SK-N-SH (cell line): Measurements from ENCODE around the gene MYO10. TPM values are rescaled to one million over a fixed set of nuclear protein-coding genes. Genes with fewer than 3 reads are reported as not detected.

Source experiments
- CTCF ChIA-PET: fragments of 300-600, 350-600 bp; formaldehyde crosslinking; extraction: SDS; loops from one replicate; lab custom pipeline; 2021; lab: Yijun Ruan, JAX
- POLR2A ChIA-PET: fragments of 350-600 bp; sonication (Branson Sonifier 250); formaldehyde crosslinking; extraction: SDS; loops from one replicate; lab custom pipeline; 2020; ENCODE audit warnings: antibody characterized with exemption, inconsistent platforms; lab: Yijun Ruan, JAX
- DNase-seq: peaks from one replicate; pipeline ENCODE4 v3.0.0; 2012
- H2AFZ ChIP-seq: fragments of 200-600 bp; sonication (generic); 2 replicates; pipeline ENCODE4 v1.8.1; 2016; ENCODE audit warnings: antibody characterized with exemption, mild to moderate bottlenecking, low read depth
- H3F3A ChIP-seq: fragments of 200-600 bp; sonication (generic); replicated peaks from 2 replicates; pipeline ENCODE3; 2016; ENCODE audit warnings: antibody characterized with exemption, mild to moderate bottlenecking; ENCODE audit not compliant: insufficient read depth
- H3K27ac ChIP-seq, 2 experiments: fragments of 200-500 bp in 1 of 2; fragments of 200-600 bp in 1 of 2; sonication (Bioruptor generic) in 1 of 2; sonication (generic), shearing (Covaris generic) in 1 of 2; 2 replicates each; pipeline versions ENCODE4 v1.5.1 to v1.6.1; 2014 to 2016; ENCODE audit warnings: low read depth in 2 of 2, inconsistent platforms in 1 of 2, low read length in 1 of 2, mild to moderate bottlenecking in 1 of 2, mixed read lengths in 1 of 2
- H3K27me3 ChIP-seq: fragments of 200-600 bp; sonication (generic), shearing (Covaris generic); 2 replicates; pipeline ENCODE4 v1.6.1; 2016; ENCODE audit warnings: mixed run types; ENCODE audit not compliant: insufficient read depth
- H3K36me3 ChIP-seq, 2 experiments: fragments of 200-500 bp in 1 of 2; fragments of 200-600 bp in 1 of 2; sonication (Bioruptor generic) in 1 of 2; sonication (generic) in 1 of 2; replicated peaks in 1 of 2; 2 replicates each; pipeline versions ENCODE3 to v1.5.1; 2014 to 2016; ENCODE audit warnings: low read length in 1 of 2, mild to moderate bottlenecking in 1 of 2; ENCODE audit not compliant: insufficient read depth in 2 of 2, control insufficient read depth in 1 of 2
- H3K4me1 ChIP-seq, 2 experiments: fragments of 200-500 bp in 1 of 2; fragments of 200-600 bp in 1 of 2; sonication (Bioruptor generic) in 1 of 2; sonication (generic), shearing (Covaris generic) in 1 of 2; 2 replicates each; pipeline versions ENCODE4 v1.5.1 to v1.6.1; 2014 to 2016; ENCODE audit warnings: low read depth in 1 of 2, low read length in 1 of 2, mixed run types in 1 of 2; ENCODE audit not compliant: insufficient read depth in 2 of 2, control insufficient read depth in 1 of 2
- H3K4me2 ChIP-seq: fragments of 200-600 bp; sonication (generic), shearing (Covaris generic); 2 replicates; pipeline ENCODE4 v1.6.1; 2017; ENCODE audit warnings: mixed run types
- H3K4me3 ChIP-seq, 2 experiments: fragments of 200-500 bp in 1 of 2; fragments of 200-600 bp in 1 of 2; sonication (Bioruptor generic) in 1 of 2; sonication (generic), shearing (Covaris generic) in 1 of 2; 2 replicates each; pipeline versions ENCODE4 v1.5.1 to v1.8.1; 2014 to 2016; ENCODE audit warnings: low read depth in 2 of 2, inconsistent platforms in 1 of 2, low read length in 1 of 2, mild to moderate bottlenecking in 1 of 2, mixed read lengths in 1 of 2, moderate library complexity in 1 of 2
- H3K79me2 ChIP-seq: fragments of 200-600 bp; sonication (generic); 2 replicates; pipeline ENCODE4 v1.8.1; 2017; ENCODE audit warnings: mild to moderate bottlenecking; ENCODE audit not compliant: insufficient read depth
- H3K9ac ChIP-seq: fragments of 200-600 bp; sonication (generic); 2 replicates; pipeline ENCODE4 v1.6.1; 2017; ENCODE audit warnings: mixed run types
- H3K9me2 ChIP-seq: fragments of 200-600 bp; sonication (generic); 2 replicates; pipeline ENCODE4 v1.6.1; 2017; ENCODE audit warnings: mixed run types
- H3K9me3 ChIP-seq: fragments of 200-600 bp; sonication (generic); 2 replicates; pipeline ENCODE4 v1.6.1; 2017; ENCODE audit warnings: mixed run types, mild to moderate bottlenecking, moderate library complexity
- H4K20me1 ChIP-seq: fragments of 200-600 bp; sonication (generic); 2 replicates; pipeline ENCODE4 v1.6.1; 2017; ENCODE audit warnings: mild to moderate bottlenecking, mixed run types; ENCODE audit not compliant: insufficient read depth
- CHD2 ChIP-seq: fragments of 150-350 bp; IDR thresholded peaks from 2 replicates; pipeline ENCODE4 v1.6.1; 2018; ENCODE audit warnings: low read length; ENCODE audit not compliant: partially characterized antibody
- CTCF ChIP-seq: fragments of 200-600 bp; sonication (generic); IDR thresholded peaks from 2 replicates; pipeline ENCODE4 v1.6.1; 2017; ENCODE audit warnings: antibody characterized with exemption, mild to moderate bottlenecking, moderate library complexity
- ELF1 ChIP-seq: IDR thresholded peaks from 2 replicates; pipeline ENCODE4 v1.4.0; 2012
- EP300 ChIP-seq, 2 experiments: IDR thresholded peaks; 2 replicates each; pipeline versions ENCODE4 v1.4.0 to v1.6.1; 2012; ENCODE audit warnings: borderline replicate concordance in 1 of 2, low read depth in 1 of 2, low read length in 1 of 2
- EZH2phosphoT487 ChIP-seq: fragments of 200-600 bp; sonication (generic); IDR thresholded peaks from 2 replicates; pipeline ENCODE4 v1.6.1; 2017; ENCODE audit warnings: low read depth, mixed run types, mild to moderate bottlenecking, antibody characterized with exemption, moderate library complexity, borderline replicate concordance
- GABPA ChIP-seq: IDR thresholded peaks from 2 replicates; pipeline ENCODE4 v1.4.0; 2012; ENCODE audit warnings: low read depth, mild to moderate bottlenecking
- GATA2 ChIP-seq: sonication (generic); formaldehyde crosslinking; IDR thresholded peaks from 2 replicates; pipeline ENCODE4 v1.5.0; 2020; ENCODE audit warnings: mild to moderate bottlenecking, missing genetic modification reagents
- JUND ChIP-seq: IDR thresholded peaks from 2 replicates; pipeline ENCODE4 v1.4.0; 2012
- MEF2A ChIP-seq: IDR thresholded peaks from 2 replicates; pipeline ENCODE4 v1.4.0; 2012; ENCODE audit warnings: low read depth, borderline replicate concordance
- MXI1 ChIP-seq: IDR thresholded peaks from 2 replicates; pipeline ENCODE4 v1.6.1; 2012; ENCODE audit warnings: mild to moderate bottlenecking, low read depth, low read length, improper control_type of control experiment
- NRF1 ChIP-seq: IDR thresholded peaks from 2 replicates; pipeline ENCODE4 v1.6.1; 2012; ENCODE audit warnings: low read depth, mild to moderate bottlenecking, low read length
- POLR2AphosphoS5 ChIP-seq: IDR thresholded peaks from 2 replicates; pipeline ENCODE4 v1.6.1; 2012; ENCODE audit warnings: low read depth, low read length
- RAD21 ChIP-seq: IDR thresholded peaks from 2 replicates; pipeline ENCODE4 v1.6.1; 2012; ENCODE audit warnings: mild to moderate bottlenecking, low read length
- RXRA ChIP-seq: IDR thresholded peaks from 2 replicates; pipeline ENCODE4 v1.4.0; 2012; ENCODE audit warnings: low read depth, mild to moderate bottlenecking, borderline replicate concordance
- SIN3A ChIP-seq: IDR thresholded peaks from 2 replicates; pipeline ENCODE4 v1.6.1; 2012; ENCODE audit warnings: low read depth, mild to moderate bottlenecking, low read length, moderate library complexity, borderline replicate concordance
- SMC3 ChIP-seq: IDR thresholded peaks from 2 replicates; pipeline ENCODE4 v1.6.1; 2012; ENCODE audit warnings: low read depth, low read length, improper control_type of control experiment
- TAF1 ChIP-seq: IDR thresholded peaks from 2 replicates; pipeline ENCODE4 v1.6.1; 2012; ENCODE audit warnings: low read depth, mild to moderate bottlenecking, low read length, moderate library complexity, borderline replicate concordance
- TCF12 ChIP-seq: IDR thresholded peaks from 2 replicates; pipeline ENCODE4 v1.4.0; 2012
- YY1 ChIP-seq: IDR thresholded peaks from 2 replicates; pipeline ENCODE4 v1.4.0; 2012; ENCODE audit warnings: low read depth, mild to moderate bottlenecking
- WGBS: methylation state at CpG from one replicate; pipeline ENCODE4 v1.1.6; 2017; ENCODE audit warnings: low lambda C conversion rate; 5-methylcytosine and 5-hydroxymethylcytosine counted together
- polyA plus RNA-seq, 3 experiments: library from polyadenylated mRNA; depleted of rRNA; stranded (reverse); fragments of >200 nt; gene quantifications; 2 replicates each; pipeline ENCODE4 v1.2.3, GENCODE V29; 2012
- TF ChIP-seq, protein P1 (sequence below): IDR thresholded peaks from 2 replicates; pipeline ENCODE4; 2012

Gene MYO10
- polyA plus RNA-seq, 1 of the 3 experiments (the other 2 are of a cell fraction) = 8.1 TPM

DNA sequence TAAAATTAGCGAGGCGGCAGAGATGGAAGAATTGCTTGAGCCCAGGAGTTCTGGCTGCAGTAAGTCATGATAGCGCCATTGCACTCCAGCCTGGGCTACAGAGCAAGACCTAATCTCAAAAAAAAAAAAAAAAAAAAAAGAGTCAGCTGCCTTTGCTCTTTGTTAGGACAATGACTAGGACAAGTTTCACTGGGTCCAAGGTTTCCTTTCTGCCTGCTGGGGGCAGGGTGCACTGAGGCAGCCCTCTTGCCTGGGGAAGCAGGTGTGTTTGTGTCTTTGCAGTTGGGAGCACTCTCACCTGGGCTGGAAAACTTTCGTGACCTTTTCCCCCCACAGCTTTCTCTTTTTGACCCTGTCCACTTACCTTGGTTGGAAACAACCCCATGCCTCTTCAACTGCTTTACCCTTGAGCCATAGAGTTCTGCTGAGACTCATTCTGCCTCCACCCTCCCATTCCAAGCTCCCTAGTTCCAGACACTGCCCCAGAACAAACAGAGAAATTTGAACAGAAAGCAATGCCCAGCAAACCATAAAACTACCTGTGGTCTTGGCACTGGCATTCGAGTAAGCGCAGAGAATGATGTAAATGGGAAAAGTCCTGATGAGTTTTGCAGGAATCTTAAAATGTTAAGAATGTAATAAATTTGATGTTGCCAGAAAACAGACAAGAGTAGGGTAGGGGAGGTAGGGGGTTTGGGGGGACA is 17.0 kb upstream of the MYO10 start:
- H3K79me2 ChIP-seq = no peaks in the 10 kb centered on the region
- no peaks in the 10 kb centered on the region for H3K9me2 ChIP-seq
- H3K4me1 ChIP-seq = peaks cover 0 to 2% of the 10 kb centered on the region in 2 experiments; a peak in 2 of 4 replicates
- H3K9ac ChIP-seq = no peak overlapping the region
- no peaks in the 10 kb centered on the region for H3K9me3 ChIP-seq
- CTCF ChIA-PET = interaction anchor here (0.7 kb wide), 1 partner anchor 575 kb away, joined by 3 read pairs; no protein-coding TSS in a partner anchor
- no peak overlapping the region for H2AFZ ChIP-seq
- H3K27me3 ChIP-seq = no peaks in the 10 kb centered on the region
- H3F3A ChIP-seq = peaks cover 16% of the 10 kb centered on the region
- 96% methylated on average over 6 of the region's 6 CpGs for WGBS
- H3K27ac ChIP-seq = no peak overlapping the region
- POLR2A ChIA-PET = no interaction called here
- no peaks in the 10 kb centered on the region for H3K36me3 ChIP-seq
- TF ChIP-seq, protein P1, sequence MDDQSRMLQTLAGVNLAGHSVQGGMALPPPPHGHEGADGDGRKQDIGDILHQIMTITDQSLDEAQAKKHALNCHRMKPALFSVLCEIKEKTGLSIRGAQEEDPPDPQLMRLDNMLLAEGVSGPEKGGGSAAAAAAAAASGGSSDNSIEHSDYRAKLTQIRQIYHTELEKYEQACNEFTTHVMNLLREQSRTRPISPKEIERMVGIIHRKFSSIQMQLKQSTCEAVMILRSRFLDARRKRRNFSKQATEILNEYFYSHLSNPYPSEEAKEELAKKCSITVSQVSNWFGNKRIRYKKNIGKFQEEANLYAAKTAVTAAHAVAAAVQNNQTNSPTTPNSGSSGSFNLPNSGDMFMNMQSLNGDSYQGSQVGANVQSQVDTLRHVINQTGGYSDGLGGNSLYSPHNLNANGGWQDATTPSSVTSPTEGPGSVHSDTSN = no peak
- TF ChIP-seq JUND = no peak
- no peak for TF ChIP-seq RXRA
- TF ChIP-seq RAD21 = no peak
- no peak for TF ChIP-seq TAF1
- TF ChIP-seq ELF1 = no peak
- TF ChIP-seq POLR2AphosphoS5 = no peak
- no peak for TF ChIP-seq EZH2phosphoT487
- no peak for TF ChIP-seq MEF2A
- no peak for TF ChIP-seq EP300 (IDR thresholded peaks at IDR 0.05; ENCODE audit: borderline replicate concordance in 1 of 2, low read depth in 1 of 2, low read length in 1 of 2)
- TF ChIP-seq SIN3A = no peak
- no peak for TF ChIP-seq GABPA
- TF ChIP-seq GATA2 = no peak
- no peak for TF ChIP-seq MXI1
- no peak for TF ChIP-seq SMC3
- no peak for TF ChIP-seq CHD2
- no peak for TF ChIP-seq YY1
- TF ChIP-seq CTCF = no peak
- no peak for TF ChIP-seq NRF1
- TF ChIP-seq TCF12 = no peak
- no peak overlapping the region for H3K4me3 ChIP-seq
- no peaks in the 10 kb centered on the region for H4K20me1 ChIP-seq
- DNase-seq = no peak
- H3K4me2 ChIP-seq = no peak overlapping the region
